HTR-8/SVneo (cell line): ENCODE data around the gene RAB1A.
"Not testable (repeated sequence)": the region's sequence is repeated elsewhere in the genome, so short reads cannot be mapped to it uniquely, and the experiment has no call there.

ENCODE experiments used
- DNase-seq: peaks from one replicate; pipeline ENCODE4 v3.0.0; 2011; ENCODE audit warnings: low spot score, mixed read lengths; ENCODE audit not compliant: insufficient read length
- FAIRE-seq: peaks from 2 replicates; lab custom pipeline; 2011; peaks lifted over from hg19 to GRCh38; lab: Jason Lieb, UNC

The RAB1A gene

GRCh38 chr2:65137197-65137775 is 7.4 kb upstream of the RAB1A start:
- no peak for FAIRE-seq

DNA sequence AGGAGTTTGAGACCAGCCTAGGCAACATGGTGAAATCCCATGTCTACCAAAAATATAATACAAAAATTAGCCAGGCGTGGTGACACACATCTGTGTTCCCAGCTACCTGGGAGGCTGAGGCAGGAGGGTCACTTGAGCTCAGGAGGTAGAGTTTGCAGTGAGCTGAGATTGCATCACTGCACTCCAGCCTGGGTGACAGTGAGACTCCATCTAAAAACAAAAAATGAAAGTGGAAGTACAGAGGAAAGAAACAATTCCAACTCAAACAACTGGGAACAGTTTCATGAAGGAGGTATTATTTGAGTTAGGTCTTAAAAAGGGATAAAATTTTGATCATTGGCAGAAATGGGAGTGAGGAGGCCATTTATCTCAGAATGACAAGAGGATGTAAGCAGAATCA is 6.3 kb upstream of the RAB1A start:
- no peak for DNase-seq
- no peak for FAIRE-seq

More at GRCh38 chr2:65137197-65137775, 7.4 kb upstream of the RAB1A start:
- DNase-seq = no peak

- DNase-seq (no peak), FAIRE-seq (no peak)
Measured at GRCh38 chr2:65134158-65134557, 4.3 kb upstream of the RAB1A start.

DNA sequence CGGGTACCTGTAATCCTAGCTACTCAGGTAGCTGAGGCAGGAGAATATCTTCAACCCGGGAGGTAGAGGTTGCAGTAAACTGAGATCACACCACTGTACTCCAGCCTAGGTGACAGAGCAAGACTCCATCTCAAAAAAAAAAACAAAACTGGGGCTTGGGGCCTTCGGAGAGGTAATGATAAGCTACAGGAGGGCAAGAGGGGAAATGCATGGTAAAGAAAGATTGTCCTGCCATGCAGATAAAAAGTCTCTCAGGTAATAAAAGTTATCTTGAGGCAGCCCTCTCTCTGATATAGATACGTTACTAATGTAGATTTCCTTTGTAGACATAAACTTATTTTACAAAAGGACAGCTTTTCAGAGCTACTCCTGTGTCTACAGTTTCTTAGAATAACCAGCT is 3.7 kb upstream of the RAB1A start:
- no peak for FAIRE-seq
- DNase-seq = no peak

- FAIRE-seq, DNase-seq: not testable (repeated sequence)
Measured at GRCh38 chr2:65132930-65133329, 3.0 kb upstream of the RAB1A start.

DNA sequence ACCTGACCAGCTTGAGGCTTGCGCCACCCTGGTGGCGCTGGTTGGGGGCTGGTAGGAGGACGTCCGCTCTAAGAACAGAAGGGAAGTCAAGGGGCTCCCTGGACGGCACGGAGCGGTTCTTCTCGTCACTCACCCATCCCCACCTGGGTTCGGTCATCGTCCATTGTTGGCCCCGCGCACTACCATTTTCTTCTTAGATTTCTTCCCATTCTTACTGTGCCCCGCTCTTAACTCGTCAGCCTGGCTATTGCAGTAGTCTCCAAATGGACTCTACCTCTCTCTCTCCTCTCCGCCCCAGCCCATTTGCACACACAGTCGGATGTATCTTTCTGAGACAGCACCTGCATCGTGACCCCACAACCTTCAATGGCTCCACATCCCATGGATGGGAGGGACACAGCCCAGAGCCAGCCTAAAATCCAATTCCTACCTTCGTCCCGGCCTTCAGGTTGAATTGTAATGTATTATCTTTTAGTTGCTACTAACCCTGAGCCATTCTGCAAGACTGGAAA is 814 bp upstream of the RAB1A start:
- FAIRE-seq (no peak), DNase-seq (no peak)

GRCh38 chr2:65129286-65129825 is 550 bp downstream of the RAB1A start:
- DNase-seq = peak; percentile 30
- FAIRE-seq = no peak

DNA sequence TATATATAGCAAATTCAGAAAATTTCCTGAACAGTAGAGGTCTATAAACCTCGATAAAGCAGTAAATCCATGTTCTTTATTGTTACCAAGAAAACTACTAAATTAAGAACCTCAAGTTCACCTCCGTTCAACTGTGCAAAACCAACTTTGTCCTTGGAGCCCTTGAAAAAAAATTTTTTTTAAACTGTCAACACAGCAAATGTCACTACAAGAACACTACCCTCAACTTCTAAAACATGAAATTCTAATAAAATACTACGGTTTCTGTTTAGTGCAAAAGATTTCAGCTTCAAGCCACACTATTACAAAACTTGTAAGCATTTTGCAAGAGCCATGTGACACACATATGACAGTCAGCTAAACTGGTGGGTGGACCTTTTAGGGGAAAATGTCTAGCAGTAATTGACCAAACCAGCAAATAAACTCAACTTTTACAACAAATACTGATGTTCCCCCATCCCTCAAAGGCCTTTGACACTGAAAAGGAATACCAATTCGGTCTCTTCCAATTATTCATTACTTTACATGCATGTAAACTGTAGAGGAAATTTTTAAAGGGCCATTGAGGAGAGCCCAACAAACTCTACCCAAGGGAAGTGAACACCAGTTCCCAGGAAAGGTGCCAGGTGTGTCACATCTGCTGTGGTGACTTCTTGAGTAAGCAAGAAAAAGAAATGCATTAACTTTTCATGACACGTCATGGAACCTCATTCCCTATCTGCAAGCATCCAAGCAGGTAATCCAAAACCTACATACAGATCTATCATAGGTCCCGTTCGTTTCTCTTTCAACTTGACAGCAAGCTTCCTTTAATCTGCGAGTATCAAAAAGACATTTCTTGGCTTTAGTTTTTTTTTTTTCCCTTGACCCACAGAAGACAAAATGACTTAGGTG is 1.4 kb downstream of the RAB1A start:
- DNase-seq = no peak
- FAIRE-seq = no peak

DNA sequence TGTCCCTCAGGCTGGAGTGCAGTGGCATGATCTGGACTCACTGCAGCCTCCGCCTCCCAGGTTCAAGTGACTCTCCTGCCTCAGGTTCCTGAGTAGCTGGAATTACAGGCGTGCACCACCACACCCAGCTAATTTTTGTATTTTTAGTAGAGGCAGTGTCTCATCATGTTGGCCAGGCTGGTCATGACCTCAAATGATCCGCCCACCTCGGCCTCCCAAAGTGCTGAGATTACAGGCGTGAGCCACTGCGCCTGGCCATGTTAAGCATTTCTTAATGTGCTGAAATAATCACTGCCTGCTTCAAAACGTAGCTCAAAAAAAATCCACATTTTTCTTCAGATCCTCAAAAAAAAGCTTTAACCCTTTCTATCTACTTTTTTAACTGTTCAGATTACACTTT is 4.4 kb downstream of the RAB1A start:
- FAIRE-seq, DNase-seq: not testable (repeated sequence)

DNA sequence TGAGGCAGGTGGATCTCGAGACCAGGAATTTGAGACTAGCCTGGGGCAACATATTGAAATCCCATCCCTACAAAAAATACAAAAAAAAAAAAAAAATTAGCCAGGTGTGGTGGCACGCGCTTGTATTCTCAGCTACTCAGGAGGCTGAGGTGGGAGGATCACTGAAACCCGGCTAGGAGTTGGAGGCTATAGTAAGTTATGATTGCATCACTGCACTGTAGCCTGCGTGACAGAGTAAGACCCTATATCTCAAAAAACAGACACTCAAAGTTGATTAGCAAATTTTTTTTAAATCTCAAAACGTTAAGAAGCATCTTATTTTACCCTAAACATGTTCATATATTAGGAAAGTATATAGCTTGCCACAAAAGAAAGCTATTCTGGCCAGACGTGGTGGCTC is 7.6 kb downstream of the RAB1A start:
- no peak for DNase-seq
- no peak for FAIRE-seq

DNA sequence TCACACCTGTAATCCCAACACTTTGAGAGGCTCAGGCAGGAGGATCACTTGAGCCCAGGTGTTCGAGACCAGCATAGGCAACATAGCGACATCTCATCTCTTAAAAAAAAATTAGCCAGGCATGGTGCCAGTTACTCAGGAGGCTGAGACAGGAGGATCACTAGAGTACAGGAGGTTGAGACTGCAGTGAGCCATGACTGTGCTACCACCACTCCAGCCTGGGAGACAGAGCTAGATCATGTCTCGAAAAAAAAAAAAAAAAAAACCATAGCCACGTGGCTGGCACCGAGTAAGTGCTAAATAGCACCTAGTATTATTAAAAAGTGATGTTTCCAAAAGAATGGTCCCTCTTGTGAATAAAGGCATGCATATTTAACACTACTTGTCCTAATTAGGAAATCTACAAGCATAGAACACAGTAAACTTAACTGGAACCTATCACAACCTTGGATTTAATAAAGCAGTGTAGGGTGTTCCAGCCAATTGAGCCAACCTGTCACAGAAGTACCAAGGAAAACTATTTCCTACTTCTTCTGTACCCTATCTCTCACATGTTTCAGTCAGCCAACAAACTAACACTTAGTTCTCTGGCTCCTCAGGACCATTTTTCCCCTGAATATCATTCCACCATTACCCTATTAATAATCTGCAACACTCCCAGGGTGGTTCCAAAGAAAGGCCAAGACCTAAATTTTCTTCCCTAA is 8.8 kb downstream of the RAB1A start:
- DNase-seq (no peak), FAIRE-seq (no peak)

DNA sequence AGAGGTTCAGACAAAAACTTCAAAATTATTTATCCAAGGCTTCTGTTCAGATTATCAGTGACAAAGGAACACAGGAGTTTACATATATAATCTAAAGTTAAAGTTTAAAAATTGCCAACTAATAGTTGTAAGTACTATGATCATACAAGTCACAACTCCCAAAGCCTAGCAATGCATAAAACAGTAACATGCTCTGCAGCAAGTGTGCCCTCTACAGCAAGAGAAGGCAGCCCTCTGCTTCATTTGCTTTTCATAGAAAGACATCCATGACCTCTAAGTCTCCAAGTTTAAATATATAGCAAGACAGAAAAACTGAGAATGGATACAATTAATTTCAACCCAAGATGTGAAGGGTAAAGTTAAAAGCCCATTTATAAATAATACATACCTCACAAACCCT is 13.3 kb downstream of the RAB1A start:
- DNase-seq = no peak
- FAIRE-seq = no peak

- FAIRE-seq (no peak), DNase-seq (no peak)
Measured at GRCh38 chr2:65114921-65115320, 15.0 kb downstream of the RAB1A start.

GRCh38 chr2:65113816-65114215 is 16.1 kb downstream of the RAB1A start:
- DNase-seq (no peak), FAIRE-seq (no peak)

- no peak for DNase-seq
- no peak for FAIRE-seq
Measured at GRCh38 chr2:65113229-65113628, 16.7 kb downstream of the RAB1A start.

- FAIRE-seq = no peak
- no peak for DNase-seq
Measured at GRCh38 chr2:65112633-65113032, 17.3 kb downstream of the RAB1A start.

GRCh38 chr2:65108780-65109179 is 21.1 kb downstream of the RAB1A start:
- FAIRE-seq (no peak), DNase-seq (no peak)

GRCh38 chr2:65107530-65107929 is 22.4 kb downstream of the RAB1A start:
- no peak for DNase-seq
- FAIRE-seq = no peak

DNA sequence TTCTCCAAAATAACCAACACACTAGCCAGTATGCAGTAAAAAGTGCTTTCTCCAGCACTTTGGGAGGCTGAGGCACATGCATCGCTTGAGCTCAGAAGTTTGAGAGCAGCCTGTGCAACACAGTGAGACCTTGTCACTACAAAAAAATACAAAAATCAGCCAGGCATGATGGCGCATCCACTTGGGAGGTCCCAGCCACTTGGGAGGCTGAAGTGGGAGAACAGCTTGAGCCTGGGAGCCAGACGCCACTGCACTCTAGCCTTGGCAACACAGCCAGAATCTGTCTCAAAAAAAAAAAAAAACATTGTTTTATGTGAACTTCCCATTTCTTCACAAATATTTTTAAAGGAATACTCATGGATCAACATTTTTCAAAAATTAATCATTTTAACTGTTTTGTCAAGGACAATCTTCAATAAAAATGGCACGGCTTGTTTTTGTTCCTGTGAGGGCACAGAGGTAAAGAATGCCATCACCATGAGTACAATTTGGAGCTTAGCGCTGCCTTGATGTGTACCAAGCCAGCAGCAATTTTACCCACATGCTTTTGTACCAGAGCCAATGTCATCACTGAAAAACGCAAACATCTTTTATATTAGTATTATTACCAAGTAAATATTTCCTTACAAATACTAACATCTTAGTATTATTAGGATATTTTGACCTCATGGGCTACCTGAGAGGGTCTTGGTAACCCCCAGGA is 26.7 kb downstream of the RAB1A start:
- DNase-seq = no peak
- FAIRE-seq = no peak

DNA sequence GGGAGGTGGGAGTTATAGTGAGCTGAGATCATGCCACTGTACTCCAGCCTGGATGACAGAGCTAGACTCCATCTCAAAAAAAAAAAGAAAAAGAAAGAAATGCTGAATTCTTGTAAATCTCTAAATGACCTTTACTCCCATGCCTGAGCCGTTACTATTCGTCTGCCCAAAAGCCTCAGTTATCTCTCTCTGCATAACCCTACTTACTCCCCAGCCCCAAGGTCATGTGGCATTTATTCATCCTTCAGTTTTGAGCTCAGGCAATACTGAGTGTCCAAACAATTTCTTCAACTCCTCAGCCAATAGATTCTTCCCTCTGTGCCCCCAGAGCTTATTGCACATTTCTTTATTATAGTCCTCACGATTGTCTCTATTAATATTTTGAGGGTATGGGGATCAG is 28.8 kb downstream of the RAB1A start:
- FAIRE-seq (no peak), DNase-seq (no peak)
